Right ventricle myocardium inferior (tissue), 1 donor: ENCODE results near the gene GPX7. TPM values are rescaled to one million over a fixed set of nuclear protein-coding genes. Genes with fewer than 3 reads are reported as not detected.

Source experiments
- ATAC-seq: fragments of 200-7000 bp; cut with Tn5 transposase; one replicate; pipeline ENCODE4 v1.9.1; 2020; ENCODE audit warnings: mild to moderate bottlenecking, moderate library complexity
- DNase-seq: peaks from one replicate; pipeline ENCODE4 v3.0.0; 2021; ENCODE audit errors: missing footprints
- intact Hi-C: fragments of 100-400 bp; cut with DNase I; formaldehyde crosslinking; loops from one replicate; pipeline ENCODE4 v1.11.0; 2022
- total RNA-seq: library from RNA; stranded (reverse); fragmentation: NEBNext Ultra II Directional; extraction: Animal tissue kit (Norgen Biotek cat#: 25700); gene quantifications from one replicate; pipeline ENCODE4 v1.2.1, GENCODE V29; 2021
- donor health status: DM: no; HTN: yes; CAD: no; lungs with severe emphysema.

The GPX7 gene
- total RNA-seq, 1 donor from 2014 or later = 4.7 TPM

DNA sequence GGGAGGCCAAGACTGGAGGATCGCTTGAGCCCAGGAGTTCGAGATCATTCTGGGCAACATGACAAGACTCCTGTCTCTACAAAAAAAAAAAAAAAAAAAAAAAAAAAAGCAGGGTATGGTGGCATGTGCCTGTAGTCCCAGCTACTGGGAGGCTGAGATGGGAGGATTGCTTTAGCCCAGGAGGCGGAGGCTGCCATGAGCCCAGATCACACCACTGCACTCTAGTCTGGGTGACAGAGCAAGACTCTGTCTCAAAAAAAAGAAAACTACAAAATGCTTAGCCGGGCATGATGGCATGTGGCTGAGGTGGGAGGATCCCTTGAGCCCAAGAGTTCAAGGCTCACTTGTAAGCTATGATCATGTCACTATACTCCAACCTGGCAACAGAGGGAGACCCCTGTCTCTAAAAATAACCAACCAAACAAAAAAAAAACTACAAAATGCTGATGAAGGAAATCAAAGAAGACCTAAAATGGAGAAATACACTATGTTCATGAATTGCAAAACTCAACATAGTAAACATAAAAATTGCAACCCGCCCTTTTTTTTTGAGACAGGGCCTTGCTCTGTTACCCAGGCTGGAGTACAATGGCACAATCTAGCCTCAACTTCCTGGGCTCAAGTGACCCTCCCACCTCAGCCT lies 51.2 kb downstream of the GPX7 start:
- ATAC-seq = no peak
- DNase-seq = no peak
- intact Hi-C loops = no loop called here

DNA sequence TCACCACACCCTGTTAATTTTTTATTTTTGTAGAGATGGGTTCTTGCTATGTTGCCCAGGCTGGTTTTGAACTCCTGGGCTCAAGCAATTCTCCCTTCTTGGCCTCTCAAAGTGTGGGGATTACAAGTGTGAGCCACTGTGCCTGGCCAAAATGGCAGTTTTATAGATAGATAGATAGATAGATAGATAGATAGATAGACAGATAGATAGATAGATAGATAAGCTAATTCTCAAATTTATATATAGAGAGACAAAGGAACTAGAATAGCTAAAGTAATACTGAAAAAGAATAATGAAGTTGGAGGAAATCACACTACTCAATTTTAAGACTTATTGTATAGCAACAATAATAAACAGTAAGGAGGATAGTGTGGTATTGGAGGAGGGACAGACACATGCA lies 51.9 kb downstream of the GPX7 start:
- ATAC-seq = no peak
- no peak for DNase-seq
- intact Hi-C loops = no loop called here

DNA sequence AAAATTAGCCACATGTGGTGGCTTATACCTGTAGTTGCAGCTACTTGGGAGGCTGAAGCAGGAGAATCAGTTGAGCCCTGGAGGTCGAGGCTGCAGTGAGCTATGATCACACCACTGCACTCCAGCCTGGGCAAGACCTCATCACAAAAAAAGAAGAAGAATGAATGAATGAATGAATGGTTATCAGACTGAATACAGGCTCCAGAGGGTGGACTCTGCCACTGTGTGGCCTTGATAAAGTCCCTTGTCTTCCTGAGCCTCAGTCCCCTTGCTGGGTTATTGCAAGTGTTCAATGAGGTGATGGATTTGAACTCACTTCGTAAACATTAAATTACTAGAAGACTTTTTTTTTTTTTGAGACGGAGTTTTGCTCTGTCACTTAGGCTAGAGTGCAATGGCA lies 55.5 kb downstream of the GPX7 start:
- intact Hi-C loops = no loop called here
- DNase-seq (no peak), ATAC-seq (no peak)

Other genes with a start within 250 kb of the GPX7 start
- gene CC2D1B, start 236.2 kb upstream of the GPX7 start, total RNA-seq = 14.1 TPM
- 0.46 TPM for gene ORC1, start 197.9 kb upstream of the GPX7 start, total RNA-seq
- gene PRPF38A, start 197.8 kb upstream of the GPX7 start, total RNA-seq = 18.9 TPM
- gene TUT4, start 49.3 kb upstream of the GPX7 start, total RNA-seq = 32.7 TPM
- not detected for gene SHISAL2A, start 30.8 kb downstream of the GPX7 start, total RNA-seq
- 21.6 TPM for gene COA7, start 96.0 kb downstream of the GPX7 start, total RNA-seq
- gene ZYG11B, start 124.1 kb downstream of the GPX7 start, total RNA-seq = 74.0 TPM
- gene ZYG11A, start 240.4 kb downstream of the GPX7 start, total RNA-seq = not detected